GM12878 (cell line): ENCODE measurements around the gene PELI2. TPM values are rescaled to one million over a fixed set of nuclear protein-coding genes. Genes with fewer than 3 reads are reported as not detected.

Source experiments
- ATAC-seq: fragments of 200-7000 bp; cut with Tn5 transposase; 3 replicates; pipeline ENCODE4 v1.9.1; 2020; ENCODE audit warnings: mild to moderate bottlenecking, moderate library complexity
- BruUV-seq: library from RNA; stranded (reverse); fragments of 400-500 nt; replicated peaks from 2 replicates; lab custom pipeline; 2021; lab: Mats Ljungman, UMichigan
- CTCF ChIA-PET: fragments of 300-600 bp; sonication (Branson Sonifier 250); formaldehyde crosslinking; extraction: SDS; loops from one replicate; lab custom pipeline; 2021; ENCODE audit warnings: inconsistent platforms; lab: Yijun Ruan, JAX
- POLR2A ChIA-PET: fragments of 350-600 bp; formaldehyde crosslinking; extraction: SDS; loops from one replicate; lab custom pipeline; 2021; ENCODE audit warnings: inconsistent platforms; lab: Charles Lee
- RAD21 ChIA-PET: fragments of 300-600 bp; sonication (Branson Sonifier 250); formaldehyde crosslinking; loops from one replicate; lab custom pipeline; 2023; ENCODE audit warnings: antibody characterized with exemption; ENCODE audit not compliant: unreplicated experiment; lab: Charles Lee
- SMC1A ChIA-PET: fragments of 300-600 bp; sonication (Branson Sonifier 250); formaldehyde crosslinking; loops from one replicate; lab custom pipeline; 2023; ENCODE audit not compliant: unreplicated experiment, uncharacterized antibody; lab: Charles Lee
- DNase-seq: peaks from one replicate; pipeline ENCODE4 v3.0.0-alpha.2; 2011; ENCODE audit warnings: low read depth, low spot score
- FAIRE-seq: peaks from 3 replicates; lab custom pipeline; 2011; peaks lifted over from hg19 to GRCh38; lab: Jason Lieb, UNC
- H2AFZ ChIP-seq: 2 replicates; pipeline ENCODE4 v1.6.0; 2011; ENCODE audit warnings: low read depth, low read length, control low read depth; ENCODE audit not compliant: control insufficient read depth
- H3K27ac ChIP-seq: 2 replicates; pipeline ENCODE4 v1.5.1; 2011; ENCODE audit warnings: control low read depth; ENCODE audit not compliant: control insufficient read depth, insufficient read depth
- H3K27me3 ChIP-seq, 2 experiments: replicated peaks in 1 of 2; 2 replicates each; pipeline versions ENCODE4 v1.6.0 to v1.6.1; 2011; ENCODE audit warnings: low read length in 1 of 2; ENCODE audit not compliant: control insufficient read depth in 2 of 2, insufficient read depth in 2 of 2
- H3K36me3 ChIP-seq, 2 experiments: 2 replicates each; pipeline ENCODE4 v1.5.1; 2011; ENCODE audit warnings: low read length in 1 of 2; ENCODE audit not compliant: control insufficient read depth in 2 of 2, insufficient read depth in 2 of 2
- H3K4me1 ChIP-seq: 2 replicates; pipeline ENCODE4 v1.6.1; 2011; ENCODE audit warnings: mild to moderate bottlenecking, low read length, moderate library complexity, mixed read lengths; ENCODE audit not compliant: control insufficient read depth, insufficient read depth
- H3K4me2 ChIP-seq: 2 replicates; pipeline ENCODE4 v1.6.0; 2011; ENCODE audit warnings: control low read depth; ENCODE audit not compliant: control insufficient read depth, insufficient read depth
- H3K4me3 ChIP-seq: fragments of 200-600 bp; sonication (generic); 2 replicates; pipeline ENCODE4 v1.5.1; 2016
- H3K79me2 ChIP-seq: 2 replicates; pipeline ENCODE4 v1.6.0; 2011; ENCODE audit warnings: low read length; ENCODE audit not compliant: control insufficient read depth, insufficient read depth
- H3K9ac ChIP-seq: 2 replicates; pipeline ENCODE4 v1.8.0; 2011; ENCODE audit warnings: low read length, control low read depth, mixed read lengths; ENCODE audit not compliant: control insufficient read depth, insufficient read depth
- H3K9me3 ChIP-seq: replicated peaks from 3 replicates; pipeline ENCODE4 v1.5.1; 2011; ENCODE audit warnings: mild to moderate bottlenecking, low read length; ENCODE audit not compliant: control insufficient read depth, insufficient read depth
- H4K20me1 ChIP-seq: 2 replicates; pipeline ENCODE4 v1.6.0; 2011; ENCODE audit not compliant: control insufficient read depth, insufficient read depth
- ASH2L ChIP-seq: fragments of 300-600, 200-600 bp; sonication (generic); IDR thresholded peaks from 2 replicates; pipeline ENCODE4 v1.6.1; 2017; ENCODE audit warnings: low read depth, mild to moderate bottlenecking, borderline replicate concordance
- CEBPB ChIP-seq, 2 experiments: fragments of 150-350 bp in 1 of 2; IDR thresholded peaks; 2 replicates each; pipeline ENCODE4 v1.6.1; 2012 to 2014; ENCODE audit warnings: low read depth in 2 of 2, low read length in 2 of 2, borderline replicate concordance in 1 of 2, inconsistent platforms in 1 of 2
- CHD4 ChIP-seq: fragments of 200-600 bp; sonication (generic); IDR thresholded peaks from 2 replicates; pipeline ENCODE4 v1.6.1; 2016; ENCODE audit warnings: mild to moderate bottlenecking
- EP300 ChIP-seq, 2 experiments: fragments of 150-350 bp in 1 of 2; IDR thresholded peaks; 2 replicates each; pipeline ENCODE4 v1.6.1; 2011 to 2012; ENCODE audit warnings: low read depth in 2 of 2, low read length in 2 of 2, borderline replicate concordance in 1 of 2, improper control_type of control experiment in 1 of 2, inconsistent platforms in 1 of 2; ENCODE audit not compliant: control insufficient read depth in 1 of 2
- FOXK2 ChIP-seq: fragments of 450-650 bp; IDR thresholded peaks from 2 replicates; pipeline ENCODE4 v1.6.1; 2017; ENCODE audit warnings: mild to moderate bottlenecking, moderate library complexity
- GABPA ChIP-seq: IDR thresholded peaks from 2 replicates; pipeline ENCODE4 v1.6.1; 2014; ENCODE audit warnings: antibody characterized with exemption, low read depth, mild to moderate bottlenecking, inconsistent platforms
- GATAD2B ChIP-seq: fragments of 450-650 bp; conservative IDR thresholded peaks from 2 replicates; pipeline ENCODE4 v1.6.1; 2017; ENCODE audit warnings: low read depth, mild to moderate bottlenecking, moderate library complexity
- IKZF1 ChIP-seq: fragments of 450-650 bp; conservative IDR thresholded peaks from 2 replicates; pipeline ENCODE4 v1.6.1; 2017; ENCODE audit warnings: antibody characterized with exemption, mild to moderate bottlenecking
- IRF4 ChIP-seq: IDR thresholded peaks from 2 replicates; pipeline ENCODE4 v1.6.1; 2011; ENCODE audit warnings: low read depth, low read length
- RELA ChIP-seq: fragments of 450-650 bp; IDR thresholded peaks from 2 replicates; pipeline ENCODE4 v1.8.0; 2014; ENCODE audit warnings: borderline replicate concordance; ENCODE audit not compliant: partially characterized antibody
- STAT1 ChIP-seq: fragments of 450-650 bp; conservative IDR thresholded peaks from 2 replicates; pipeline ENCODE4 v1.6.1; 2014; ENCODE audit warnings: antibody characterized with exemption, mild to moderate bottlenecking
- TAF1 ChIP-seq: IDR thresholded peaks from 2 replicates; pipeline ENCODE4 v1.6.1; 2011; ENCODE audit warnings: mild to moderate bottlenecking, low read depth, low read length, borderline replicate concordance
- WRNIP1 ChIP-seq: IDR thresholded peaks from 2 replicates; pipeline ENCODE4 v1.6.1; 2011; ENCODE audit warnings: low read depth, low read length, improper control_type of control experiment, borderline replicate concordance
- WGBS: methylation state at CpG from one replicate; pipeline ENCODE4 v1.1.6; 2016; ENCODE audit warnings: low lambda C conversion rate; ENCODE audit not compliant: insufficient replicate concordance, insufficient coverage; ENCODE audit errors: missing lambda C conversion rate; 5-methylcytosine and 5-hydroxymethylcytosine counted together
- in situ Hi-C: fragments of 300-500 bp; cut with MboI; formaldehyde crosslinking; loops from 9 replicates; pipeline ENCODE4 v1.14.3; 2018; ENCODE audit warnings: mixed read lengths
- intact Hi-C: fragments of 100-400 bp; cut with micrococcal nuclease; formaldehyde crosslinking; loops from one replicate; pipeline ENCODE4 v1.14.2; 2022; ENCODE audit not compliant: unreplicated experiment
- polyA plus RNA-seq, 11 experiments: library from polyadenylated mRNA; depleted of rRNA in 4 of 11; unstranded in 6 of 11; stranded (reverse) in 5 of 11; fragments of >200 nt; fragmentation: Nextera tagmentation in 4 of 11; fragmentation: Illumina TruSeq in 1 of 11; extraction: Ambion mirVana in 4 of 11; extraction: Trizol in 1 of 11; gene quantifications; 1 replicate in 1 of 11; 2 replicates in 10 of 11; pipeline versions ENCODE4 v1.2.1 to v1.2.3, GENCODE V29; 2011 to 2016; ENCODE audit warnings: inconsistent platforms in 2 of 11, missing spikeins in 2 of 11, low read depth in 1 of 11
- total RNA-seq, 4 experiments: library from RNA; depleted of rRNA in 3 of 4; stranded (reverse); fragments of >200 nt in 3 of 4; fragmentation: Illumina TruSeq in 1 of 4; extraction: Trizol in 1 of 4; gene quantifications; 2 replicates each; pipeline versions ENCODE4 v1.2.1 to v1.2.3, GENCODE V29; 2013 to 2021
- TF ChIP-seq, protein P1 (sequence below): fragments of 450-650 bp; IDR thresholded peaks from 2 replicates; pipeline ENCODE4 v1.6.1; 2017; ENCODE audit warnings: mild to moderate bottlenecking, moderate library complexity

PELI2 gene
- total and polyA plus RNA-seq, 10 of the 15 experiments (the other 5 are each of a cell fraction or from before 2014, with no cell fraction given), result under 0.01 to 0.10 (median 0.01) TPM; not detected in 3

DNA sequence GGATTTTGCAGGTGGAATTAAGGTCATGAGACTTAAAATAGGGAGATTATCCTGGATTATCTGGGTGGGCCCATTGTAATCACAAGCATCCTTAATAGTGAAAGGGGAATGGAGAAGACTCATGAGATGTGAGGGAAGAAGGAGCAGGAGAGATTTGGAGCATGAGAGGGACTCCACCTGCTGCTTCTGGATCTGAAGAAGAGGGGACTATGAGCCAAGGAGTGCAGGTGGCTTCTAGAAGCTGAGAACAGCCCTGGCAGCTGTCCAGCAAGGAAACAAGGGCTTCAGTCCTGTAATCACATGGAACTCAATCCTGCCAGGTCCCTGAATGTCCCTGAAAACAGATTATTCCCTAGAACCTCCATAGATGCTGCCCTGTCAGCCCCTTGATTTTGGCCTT lies 67.8 kb downstream of the PELI2 start:
- ChIA-PET RAD21 (no interaction called here), CTCF (no interaction called here), SMC1A (no interaction called here), POLR2A (no interaction called here)
- Histone ChIP-seq H2AFZ (no peak overlapping the region), H3K9me3 (no peaks in the 10 kb centered on the region), H3K4me3 (no peak overlapping the region), H3K36me3 (no peaks in the 10 kb centered on the region), H3K79me2 (no peaks in the 10 kb centered on the region), H3K27me3 (peaks cover 0 to 1% of the 10 kb centered on the region in 2 experiments; a peak in 1 of 4 replicates), H3K4me2 (no peak overlapping the region), H4K20me1 (no peaks in the 10 kb centered on the region), H3K27ac (no peak overlapping the region), H3K9ac (no peak overlapping the region), H3K4me1 (no peaks in the 10 kb centered on the region)
- DNase-seq (no peak), ATAC-seq (no peak), FAIRE-seq (no peak)
- in situ Hi-C loops, result no loop called here
- intact Hi-C loops, result no loop called here
- no peak for TF ChIP-seq FOXK2
- no peak for TF ChIP-seq ASH2L
- no peak for TF ChIP-seq TAF1
- TF ChIP-seq IRF4, result no peak
- no peak for TF ChIP-seq GATAD2B
- TF ChIP-seq CHD4, result no peak
- TF ChIP-seq WRNIP1, result no peak
- no peak for TF ChIP-seq EP300 (IDR thresholded peaks at IDR 0.05; ENCODE audit: borderline replicate concordance in 1 of 2, control insufficient read depth in 1 of 2, low read depth in 2 of 2, low read length in 2 of 2)
- TF ChIP-seq CEBPB (IDR thresholded peaks at IDR 0.05; ENCODE audit: borderline replicate concordance in 1 of 2, low read depth in 2 of 2, low read length in 2 of 2), result no peak
- BruUV-seq, result no TSS peak

DNA sequence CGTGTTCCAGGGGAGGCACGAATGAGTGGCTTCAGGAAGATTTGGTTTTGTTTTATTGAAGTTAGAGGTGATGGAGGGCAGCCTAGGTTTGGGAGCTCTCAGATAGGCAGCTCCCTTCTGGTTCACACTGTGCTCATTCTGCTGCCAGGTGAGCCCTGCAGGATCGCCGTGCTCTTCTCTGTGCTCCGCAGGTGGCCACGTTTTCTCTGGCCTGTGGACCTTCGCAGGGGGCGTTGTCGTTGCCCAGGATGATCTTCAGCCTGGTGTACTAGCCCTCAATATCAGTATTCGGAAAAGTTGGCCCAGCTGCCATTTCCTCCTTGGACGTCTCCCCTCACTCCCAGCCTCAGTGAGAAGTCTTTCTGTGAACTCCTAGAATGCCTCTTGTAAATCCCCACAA lies 69.5 kb downstream of the PELI2 start:
- Histone ChIP-seq H3K36me3 (no peaks in the 10 kb centered on the region), H3K27me3 (peaks cover 0 to 2% of the 10 kb centered on the region in 2 experiments; a peak in 1 of 4 replicates), H3K9ac (no peak overlapping the region), H3K27ac (no peak overlapping the region), H2AFZ (no peak overlapping the region), H3K4me3 (no peak overlapping the region), H3K4me2 (no peak overlapping the region), H3K4me1 (no peaks in the 10 kb centered on the region), H3K79me2 (no peaks in the 10 kb centered on the region), H3K9me3 (no peaks in the 10 kb centered on the region), H4K20me1 (no peaks in the 10 kb centered on the region)
- DNase-seq, result no peak
- ChIA-PET SMC1A (interaction anchor here (1.1 kb wide), 1 partner anchor 250 kb away, joined by 3 read pairs; no protein-coding TSS in a partner anchor), POLR2A (no interaction called here), RAD21 (no interaction called here), CTCF (interaction anchor here (0.6 kb wide), 1 partner anchor 930 kb away, joined by 3 read pairs; no protein-coding TSS in a partner anchor)
- ATAC-seq, result no peak
- 42% methylated on average over 11 of the region's 11 CpGs for WGBS
- no TSS peak for BruUV-seq
- in situ Hi-C loops (no loop called here), intact Hi-C loops (no loop called here)
- no peak for FAIRE-seq
- TF ChIP-seq GABPA (no peak), RELA (no peak), IKZF1 (no peak), STAT1 (no peak)
- TF ChIP-seq, protein P1, sequence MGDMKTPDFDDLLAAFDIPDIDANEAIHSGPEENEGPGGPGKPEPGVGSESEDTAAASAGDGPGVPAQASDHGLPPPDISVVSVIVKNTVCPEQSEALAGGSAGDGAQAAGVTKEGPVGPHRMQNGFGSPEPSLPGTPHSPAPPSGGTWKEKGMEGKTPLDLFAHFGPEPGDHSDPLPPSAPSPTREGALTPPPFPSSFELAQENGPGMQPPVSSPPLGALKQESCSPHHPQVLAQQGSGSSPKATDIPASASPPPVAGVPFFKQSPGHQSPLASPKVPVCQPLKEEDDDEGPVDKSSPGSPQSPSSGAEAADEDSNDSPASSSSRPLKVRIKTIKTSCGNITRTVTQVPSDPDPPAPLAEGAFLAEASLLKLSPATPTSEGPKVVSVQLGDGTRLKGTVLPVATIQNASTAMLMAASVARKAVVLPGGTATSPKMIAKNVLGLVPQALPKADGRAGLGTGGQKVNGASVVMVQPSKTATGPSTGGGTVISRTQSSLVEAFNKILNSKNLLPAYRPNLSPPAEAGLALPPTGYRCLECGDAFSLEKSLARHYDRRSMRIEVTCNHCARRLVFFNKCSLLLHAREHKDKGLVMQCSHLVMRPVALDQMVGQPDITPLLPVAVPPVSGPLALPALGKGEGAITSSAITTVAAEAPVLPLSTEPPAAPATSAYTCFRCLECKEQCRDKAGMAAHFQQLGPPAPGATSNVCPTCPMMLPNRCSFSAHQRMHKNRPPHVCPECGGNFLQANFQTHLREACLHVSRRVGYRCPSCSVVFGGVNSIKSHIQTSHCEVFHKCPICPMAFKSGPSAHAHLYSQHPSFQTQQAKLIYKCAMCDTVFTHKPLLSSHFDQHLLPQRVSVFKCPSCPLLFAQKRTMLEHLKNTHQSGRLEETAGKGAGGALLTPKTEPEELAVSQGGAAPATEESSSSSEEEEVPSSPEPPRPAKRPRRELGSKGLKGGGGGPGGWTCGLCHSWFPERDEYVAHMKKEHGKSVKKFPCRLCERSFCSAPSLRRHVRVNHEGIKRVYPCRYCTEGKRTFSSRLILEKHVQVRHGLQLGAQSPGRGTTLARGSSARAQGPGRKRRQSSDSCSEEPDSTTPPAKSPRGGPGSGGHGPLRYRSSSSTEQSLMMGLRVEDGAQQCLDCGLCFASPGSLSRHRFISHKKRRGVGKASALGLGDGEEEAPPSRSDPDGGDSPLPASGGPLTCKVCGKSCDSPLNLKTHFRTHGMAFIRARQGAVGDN, result no peak
